K562 (cell line): Measurements from ENCODE around the gene NME4. TPM values are rescaled to one million over a fixed set of nuclear protein-coding genes. Genes with fewer than 3 reads are reported as not detected.
A peak's percentile ranks its signal among the peaks of the same experiment; 100 is the strongest.

Experiments used
- ATF6 ChIP-seq: sonication (generic); formaldehyde crosslinking; IDR thresholded peaks from 2 replicates; pipeline ENCODE4 v1.4.0; 2020; ENCODE audit warnings: mild to moderate bottlenecking, missing genetic modification reagents
- ETS2 ChIP-seq: IDR thresholded peaks from 2 replicates; pipeline ENCODE4 v1.6.1; 2016; ENCODE audit warnings: borderline replicate concordance, missing genetic modification characterization, mild to moderate bottlenecking, moderate library complexity, missing compliant biosample characterization; ENCODE audit not compliant: poor library complexity, severe bottlenecking
- HNRNPK ChIP-seq: fragments of 200-400 bp; formaldehyde crosslinking; IDR thresholded peaks from one replicate; pipeline ENCODE4 v1.6.1; 2018; ENCODE audit warnings: mild to moderate bottlenecking, low read depth, low read length; ENCODE audit not compliant: poor library complexity, severe bottlenecking
- JUNB ChIP-seq: fragments of 450-650 bp; formaldehyde crosslinking; conservative IDR thresholded peaks from 2 replicates; pipeline ENCODE4 v1.4.0; 2020; ENCODE audit warnings: mild to moderate bottlenecking
- NCOA1 ChIP-seq: fragments of 450-650 bp; IDR thresholded peaks from 2 replicates; pipeline ENCODE4 v1.6.1; 2016; ENCODE audit warnings: low read depth
- RFX7 ChIP-seq: fragments of 250-450 bp; sonication (Bioruptor Pico); IDR thresholded peaks from 2 replicates; pipeline ENCODE4 v1.5.1; 2021; ENCODE audit warnings: mild to moderate bottlenecking
- ZNF121 ChIP-seq: sonication (generic); formaldehyde crosslinking; conservative IDR thresholded peaks from 2 replicates; pipeline ENCODE4 v1.8.0; 2022; ENCODE audit warnings: missing genetic modification reagents
- ZNF133 ChIP-seq: fragments of 250-450 bp; sonication (Bioruptor Pico); IDR thresholded peaks from 2 replicates; pipeline ENCODE4 v1.4.0; 2020; ENCODE audit warnings: mild to moderate bottlenecking
- ZNF639 ChIP-seq, 2 experiments: fragments of 200-800 bp in 1 of 2; sonication (Bioruptor generic) in 1 of 2; sonication (generic) in 1 of 2; formaldehyde crosslinking in 1 of 2; IDR thresholded peaks in 1 of 2; conservative IDR thresholded peaks in 1 of 2; 2 replicates each; pipeline versions ENCODE4 v1.5.0 to v1.6.1; 2016 to 2020; ENCODE audit warnings: missing compliant biosample characterization in 1 of 2, missing genetic modification characterization in 1 of 2, missing genetic modification reagents in 1 of 2
- polyA plus RNA-seq, 8 experiments: library from polyadenylated mRNA; depleted of rRNA in 4 of 8; stranded (reverse) in 5 of 8; unstranded in 3 of 8; fragments of >200 nt; fragmentation: Nextera tagmentation in 2 of 8; fragmentation: Illumina TruSeq in 1 of 8; extraction: Ambion mirVana in 2 of 8; extraction: Trizol in 1 of 8; gene quantifications; 2 replicates each; pipeline versions ENCODE4 v1.2.1 to v1.2.3, GENCODE V29; 2011 to 2014; ENCODE audit warnings: inconsistent platforms in 1 of 8, missing spikeins in 1 of 8
- total RNA-seq, 7 experiments: library from RNA; depleted of rRNA in 6 of 7; stranded (reverse); fragments of >200 nt in 6 of 7; fragmentation: Illumina TruSeq in 2 of 7; extraction: Trizol in 2 of 7; gene quantifications; 2 replicates each; pipeline versions ENCODE4 v1.2.1 to v1.2.3, GENCODE V29; 2011 to 2021; ENCODE audit warnings: low replicate concordance in 1 of 7
- TF ChIP-seq, protein P1 (sequence below): fragments of 450-650 bp; IDR thresholded peaks from 2 replicates; pipeline ENCODE4 v1.6.1; 2016; ENCODE audit warnings: low read depth
- TF ChIP-seq, protein P2 (sequence below): fragments of 250-450 bp; sonication (Bioruptor Pico); IDR thresholded peaks from 2 replicates; pipeline ENCODE4 v1.4.0; 2020
- TF ChIP-seq, protein P3 (sequence below): fragments of 450-650 bp; IDR thresholded peaks from 2 replicates; pipeline ENCODE4 v1.6.1; 2016

Gene NME4
- total and polyA plus RNA-seq, 9 of the 15 experiments (the other 6 are each of a cell fraction or from before 2014, with no cell fraction given): 15.4 to 264 (median 139) TPM

GRCh38 chr16:398561-399339 is 1.8 kb downstream of the NME4 start (continued):
- TF ChIP-seq, protein P1, sequence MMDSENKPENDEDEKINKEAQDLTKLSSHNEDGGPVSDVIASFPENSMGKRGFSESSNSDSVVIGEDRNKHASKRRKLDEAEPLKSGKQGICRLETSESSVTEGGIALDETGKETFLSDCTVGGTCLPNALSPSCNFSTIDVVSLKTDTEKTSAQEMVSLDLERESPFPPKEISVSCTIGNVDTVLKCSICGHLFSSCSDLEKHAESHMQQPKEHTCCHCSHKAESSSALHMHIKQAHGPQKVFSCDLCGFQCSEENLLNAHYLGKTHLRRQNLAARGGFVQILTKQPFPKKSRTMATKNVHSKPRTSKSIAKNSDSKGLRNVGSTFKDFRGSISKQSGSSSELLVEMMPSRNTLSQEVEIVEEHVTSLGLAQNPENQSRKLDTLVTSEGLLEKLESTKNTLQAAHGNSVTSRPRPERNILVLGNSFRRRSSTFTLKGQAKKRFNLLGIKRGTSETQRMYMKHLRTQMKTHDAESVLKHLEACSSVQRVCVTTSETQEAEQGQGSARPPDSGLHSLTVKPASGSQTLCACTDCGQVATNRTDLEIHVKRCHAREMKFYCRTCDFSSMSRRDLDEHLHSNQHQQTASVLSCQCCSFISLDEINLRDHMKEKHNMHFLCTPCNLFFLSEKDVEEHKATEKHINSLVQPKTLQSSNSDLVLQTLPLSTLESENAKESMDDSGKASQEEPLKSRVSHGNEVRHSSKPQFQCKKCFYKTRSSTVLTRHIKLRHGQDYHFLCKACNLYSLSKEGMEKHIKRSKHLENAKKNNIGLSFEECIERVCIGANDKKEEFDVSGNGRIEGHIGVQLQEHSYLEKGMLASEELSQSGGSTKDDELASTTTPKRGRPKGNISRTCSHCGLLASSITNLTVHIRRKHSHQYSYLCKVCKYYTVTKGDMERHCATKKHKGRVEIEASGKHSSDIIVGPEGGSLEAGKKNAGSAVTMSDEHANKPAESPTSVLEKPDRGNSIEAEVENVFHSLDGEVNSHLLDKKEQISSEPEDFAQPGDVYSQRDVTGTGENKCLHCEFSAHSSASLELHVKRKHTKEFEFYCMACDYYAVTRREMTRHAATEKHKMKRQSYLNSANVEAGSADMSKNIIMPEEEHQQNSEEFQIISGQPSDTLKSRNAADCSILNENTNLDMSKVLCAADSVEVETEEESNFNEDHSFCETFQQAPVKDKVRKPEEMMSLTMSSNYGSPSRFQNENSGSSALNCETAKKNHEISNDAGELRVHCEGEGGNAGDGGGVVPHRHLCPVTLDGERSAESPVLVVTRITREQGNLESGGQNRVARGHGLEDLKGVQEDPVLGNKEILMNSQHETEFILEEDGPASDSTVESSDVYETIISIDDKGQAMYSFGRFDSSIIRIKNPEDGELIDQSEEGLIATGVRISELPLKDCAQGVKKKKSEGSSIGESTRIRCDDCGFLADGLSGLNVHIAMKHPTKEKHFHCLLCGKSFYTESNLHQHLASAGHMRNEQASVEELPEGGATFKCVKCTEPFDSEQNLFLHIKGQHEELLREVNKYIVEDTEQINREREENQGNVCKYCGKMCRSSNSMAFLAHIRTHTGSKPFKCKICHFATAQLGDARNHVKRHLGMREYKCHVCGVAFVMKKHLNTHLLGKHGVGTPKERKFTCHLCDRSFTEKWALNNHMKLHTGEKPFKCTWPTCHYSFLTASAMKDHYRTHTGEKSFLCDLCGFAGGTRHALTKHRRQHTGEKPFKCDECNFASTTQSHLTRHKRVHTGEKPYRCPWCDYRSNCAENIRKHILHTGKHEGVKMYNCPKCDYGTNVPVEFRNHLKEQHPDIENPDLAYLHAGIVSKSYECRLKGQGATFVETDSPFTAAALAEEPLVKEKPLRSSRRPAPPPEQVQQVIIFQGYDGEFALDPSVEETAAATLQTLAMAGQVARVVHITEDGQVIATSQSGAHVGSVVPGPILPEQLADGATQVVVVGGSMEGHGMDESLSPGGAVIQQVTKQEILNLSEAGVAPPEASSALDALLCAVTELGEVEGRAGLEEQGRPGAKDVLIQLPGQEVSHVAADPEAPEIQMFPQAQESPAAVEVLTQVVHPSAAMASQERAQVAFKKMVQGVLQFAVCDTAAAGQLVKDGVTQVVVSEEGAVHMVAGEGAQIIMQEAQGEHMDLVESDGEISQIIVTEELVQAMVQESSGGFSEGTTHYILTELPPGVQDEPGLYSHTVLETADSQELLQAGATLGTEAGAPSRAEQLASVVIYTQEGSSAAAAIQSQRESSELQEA: peak; percentile 87
- no peak for TF ChIP-seq NCOA1
- TF ChIP-seq ZNF121 (CRISPR knock-in tag): no peak
- TF ChIP-seq, protein P2, sequence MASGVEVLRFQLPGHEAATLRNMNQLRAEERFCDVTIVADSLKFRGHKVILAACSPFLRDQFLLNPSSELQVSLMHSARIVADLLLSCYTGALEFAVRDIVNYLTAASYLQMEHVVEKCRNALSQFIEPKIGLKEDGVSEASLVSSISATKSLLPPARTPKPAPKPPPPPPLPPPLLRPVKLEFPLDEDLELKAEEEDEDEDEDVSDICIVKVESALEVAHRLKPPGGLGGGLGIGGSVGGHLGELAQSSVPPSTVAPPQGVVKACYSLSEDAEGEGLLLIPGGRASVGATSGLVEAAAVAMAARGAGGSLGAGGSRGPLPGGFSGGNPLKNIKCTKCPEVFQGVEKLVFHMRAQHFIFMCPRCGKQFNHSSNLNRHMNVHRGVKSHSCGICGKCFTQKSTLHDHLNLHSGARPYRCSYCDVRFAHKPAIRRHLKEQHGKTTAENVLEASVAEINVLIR (CRISPR knock-in tag): no peak
- no peak for TF ChIP-seq ETS2
- TF ChIP-seq JUNB: no peak
- no peak for TF ChIP-seq HNRNPK
- no peak for TF ChIP-seq ATF6
- TF ChIP-seq ZNF133 (CRISPR knock-in tag): no peak
- TF ChIP-seq, protein P3, sequence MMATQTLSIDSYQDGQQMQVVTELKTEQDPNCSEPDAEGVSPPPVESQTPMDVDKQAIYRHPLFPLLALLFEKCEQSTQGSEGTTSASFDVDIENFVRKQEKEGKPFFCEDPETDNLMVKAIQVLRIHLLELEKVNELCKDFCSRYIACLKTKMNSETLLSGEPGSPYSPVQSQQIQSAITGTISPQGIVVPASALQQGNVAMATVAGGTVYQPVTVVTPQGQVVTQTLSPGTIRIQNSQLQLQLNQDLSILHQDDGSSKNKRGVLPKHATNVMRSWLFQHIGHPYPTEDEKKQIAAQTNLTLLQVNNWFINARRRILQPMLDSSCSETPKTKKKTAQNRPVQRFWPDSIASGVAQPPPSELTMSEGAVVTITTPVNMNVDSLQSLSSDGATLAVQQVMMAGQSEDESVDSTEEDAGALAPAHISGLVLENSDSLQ: no peak
- no peak for TF ChIP-seq RFX7
- TF ChIP-seq ZNF639 (CRISPR knock-in tag; conservative IDR thresholded peaks at IDR 0.05 in 1 of 2, IDR thresholded peaks at IDR 0.05 in 1 of 2): no peak
